ENCODE results near the gene NRP1.

Gene NRP1

GRCh38 chr10:33256458-33256857, 78.0 kb downstream of the NRP1 start:
- Mint-ChIP-seq H3K4me1 (ENCODE audit: low read depth) (peaks cover 22% of the 10 kb centered on the region), H3K27me3 (no peaks in the 10 kb centered on the region), H3K9me3 (ENCODE audit: low read depth) (no peaks in the 10 kb centered on the region), H3K4me3 (no peak overlapping the region), H3K27ac (no peak overlapping the region), H3K36me3 (peaks cover 6% of the 10 kb centered on the region)

DNA sequence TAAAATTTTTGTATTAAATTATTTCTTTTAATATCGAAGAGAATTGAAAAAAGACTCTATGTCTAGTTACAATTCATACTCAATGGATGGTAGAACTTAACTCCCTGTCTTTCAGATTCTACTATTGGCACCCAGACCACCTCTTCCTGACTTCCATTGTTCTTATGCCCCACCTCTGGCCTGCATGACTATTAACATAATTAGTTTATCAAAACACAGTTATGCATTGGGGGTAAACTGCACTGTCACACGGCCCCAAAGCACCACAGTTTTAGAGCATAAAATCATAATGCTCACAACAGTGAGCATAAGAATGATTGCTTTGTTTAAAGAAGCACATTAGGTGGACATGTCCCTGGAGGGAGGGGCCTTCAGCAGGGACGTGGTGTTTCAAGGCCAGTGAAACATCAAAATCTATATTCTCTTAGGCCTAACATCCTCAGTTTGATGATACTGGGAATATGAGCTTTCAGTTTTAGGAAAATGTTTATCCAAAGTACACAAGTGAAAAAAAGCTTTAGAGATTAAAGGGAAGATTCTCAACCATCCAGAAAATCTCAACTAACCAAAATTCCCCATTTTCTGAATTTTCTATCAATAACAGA, 79.8 kb downstream of the NRP1 start:
- H3K27me3 Mint-ChIP-seq: no peaks in the 10 kb centered on the region
- no peak overlapping the region for H3K4me3 Mint-ChIP-seq
- no peaks in the 10 kb centered on the region for H3K9me3 Mint-ChIP-seq (ENCODE audit: low read depth)
- peaks cover 39% of the 10 kb centered on the region for H3K4me1 Mint-ChIP-seq (ENCODE audit: low read depth)
- H3K27ac Mint-ChIP-seq: no peak overlapping the region
- peaks cover 8% of the 10 kb centered on the region for H3K36me3 Mint-ChIP-seq

GRCh38 chr10:33253411-33253810, 81.1 kb downstream of the NRP1 start:
- peaks cover 51% of the 10 kb centered on the region for H3K4me1 Mint-ChIP-seq (ENCODE audit: low read depth)

DNA sequence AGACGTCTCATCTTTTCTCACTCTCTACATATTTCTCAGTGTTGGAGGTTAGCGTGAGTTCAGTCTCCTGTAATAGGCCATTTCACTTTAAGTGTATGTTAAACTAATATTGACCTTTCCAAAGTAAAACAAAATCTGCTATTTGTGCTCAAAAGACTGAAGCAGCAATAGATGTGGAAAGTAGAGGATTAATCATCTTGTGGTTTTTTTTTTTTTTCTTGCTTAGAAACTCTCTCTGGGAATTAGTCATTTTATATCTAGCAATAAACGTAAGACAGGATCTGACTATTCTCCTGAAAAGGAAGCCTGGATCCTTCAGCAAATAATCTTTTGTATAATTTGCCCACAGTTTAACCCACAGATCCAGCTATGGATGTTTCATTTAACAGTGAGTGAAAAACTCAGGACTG, 81.7 kb downstream of the NRP1 start:
- peaks cover 57% of the 10 kb centered on the region for H3K4me1 Mint-ChIP-seq (ENCODE audit: low read depth)

More at GRCh38 chr10:33253411-33253810, 81.1 kb downstream of the NRP1 start:
- no peaks in the 10 kb centered on the region for H3K9me3 Mint-ChIP-seq (ENCODE audit: low read depth)
- H3K27me3 Mint-ChIP-seq: no peaks in the 10 kb centered on the region
- no peak overlapping the region for H3K27ac Mint-ChIP-seq
- H3K4me3 Mint-ChIP-seq: no peak overlapping the region
- H3K36me3 Mint-ChIP-seq: peaks cover 8% of the 10 kb centered on the region

GRCh38 chr10:33252324-33252723, 82.1 kb downstream of the NRP1 start:
- Mint-ChIP-seq H3K27me3 (no peaks in the 10 kb centered on the region), H3K36me3 (peaks cover 8% of the 10 kb centered on the region), H3K4me3 (peak overlapping the region; percentile 35), H3K4me1 (ENCODE audit: low read depth) (peaks cover 62% of the 10 kb centered on the region), H3K27ac (peak overlapping the region; percentile 62), H3K9me3 (ENCODE audit: low read depth) (no peaks in the 10 kb centered on the region)

More for the DNA sequence above, 81.7 kb downstream of the NRP1 start:
- Mint-ChIP-seq H3K36me3 (peaks cover 8% of the 10 kb centered on the region), H3K9me3 (ENCODE audit: low read depth) (no peaks in the 10 kb centered on the region), H3K27me3 (no peaks in the 10 kb centered on the region), H3K4me3 (peak overlapping the region; percentile 35), H3K27ac (peak overlapping the region; percentile 62)

GRCh38 chr10:33249659-33250345, 84.7 kb downstream of the NRP1 start:
- Mint-ChIP-seq H3K9me3 (ENCODE audit: low read depth) (no peaks in the 10 kb centered on the region), H3K36me3 (peaks cover 8% of the 10 kb centered on the region), H3K27ac (peak overlapping the region; percentile 86), H3K4me1 (ENCODE audit: low read depth) (peaks cover 78% of the 10 kb centered on the region), H3K27me3 (no peaks in the 10 kb centered on the region), H3K4me3 (peak overlapping the region; percentile 71)

- Mint-ChIP-seq H3K4me1 (ENCODE audit: low read depth) (peaks cover 84% of the 10 kb centered on the region), H3K36me3 (peaks cover 8% of the 10 kb centered on the region), H3K27me3 (no peaks in the 10 kb centered on the region), H3K27ac (peak overlapping the region; percentile 86), H3K4me3 (peak overlapping the region; percentile 71), H3K9me3 (ENCODE audit: low read depth) (no peaks in the 10 kb centered on the region)
These were observed 85.3 kb downstream of the NRP1 start for GRCh38 chr10:33249137-33249536.

DNA sequence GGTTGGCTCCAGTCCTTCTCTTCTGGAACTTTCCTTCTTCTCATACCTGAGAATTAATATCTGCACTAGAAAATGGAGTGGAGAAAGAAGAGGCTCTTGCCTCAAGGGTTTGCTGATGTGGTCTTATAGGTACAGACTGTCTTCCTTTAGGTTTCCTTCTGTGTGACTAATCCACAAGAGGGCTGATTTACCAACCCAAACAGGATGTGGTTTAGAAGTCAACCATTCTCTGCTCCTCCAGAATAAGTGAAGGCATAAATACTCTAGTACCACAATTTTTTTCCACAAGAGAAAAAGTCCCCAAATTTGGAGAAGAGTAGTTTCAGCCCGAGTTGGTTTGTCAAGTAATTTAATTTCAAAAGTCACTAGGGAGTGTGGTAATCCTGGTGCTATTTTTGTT, 85.8 kb downstream of the NRP1 start:
- Mint-ChIP-seq H3K4me1 (ENCODE audit: low read depth) (peaks cover 83% of the 10 kb centered on the region), H3K9me3 (ENCODE audit: low read depth) (no peaks in the 10 kb centered on the region), H3K27ac (peak overlapping the region; percentile 86), H3K36me3 (peaks cover 8% of the 10 kb centered on the region), H3K27me3 (no peaks in the 10 kb centered on the region), H3K4me3 (peak overlapping the region; percentile 71)

DNA sequence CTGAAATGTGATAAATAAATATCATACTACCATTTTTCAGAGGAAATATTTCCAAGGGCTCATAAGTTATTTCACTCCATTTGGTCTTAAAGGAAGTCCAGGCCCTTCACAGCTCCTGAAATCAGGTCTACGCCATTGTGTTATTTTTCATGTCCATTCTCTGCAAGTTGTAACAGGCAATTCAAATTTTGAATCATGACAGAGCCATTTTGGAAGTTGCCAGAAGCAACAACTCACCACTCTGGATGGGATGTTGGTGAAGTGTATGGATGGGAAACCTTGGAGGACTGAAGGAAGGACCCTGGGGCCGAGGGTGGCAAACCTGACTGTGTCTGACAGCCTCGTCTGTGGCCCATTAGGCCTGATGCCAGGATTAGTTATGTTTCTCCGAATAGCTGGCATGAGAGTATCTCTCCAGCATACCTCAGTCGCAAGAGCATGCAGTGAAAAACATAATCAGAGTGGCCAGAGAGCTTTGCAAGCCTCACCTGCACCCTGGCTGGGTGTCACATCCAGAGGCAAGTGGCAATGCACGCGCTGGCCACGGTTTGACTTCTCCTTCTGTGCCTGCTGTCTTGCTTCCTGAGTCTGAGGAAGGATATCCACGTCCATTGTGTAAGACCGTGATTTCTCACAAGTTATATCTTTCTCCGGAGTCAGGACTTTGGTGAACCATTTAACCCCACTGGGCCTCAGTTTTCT, 87.1 kb downstream of the NRP1 start:
- Mint-ChIP-seq H3K9me3 (ENCODE audit: low read depth) (no peaks in the 10 kb centered on the region), H3K36me3 (peaks cover 2% of the 10 kb centered on the region), H3K27me3 (no peaks in the 10 kb centered on the region), H3K27ac (no peak overlapping the region), H3K4me3 (no peak overlapping the region), H3K4me1 (ENCODE audit: low read depth) (peaks cover 70% of the 10 kb centered on the region)

DNA sequence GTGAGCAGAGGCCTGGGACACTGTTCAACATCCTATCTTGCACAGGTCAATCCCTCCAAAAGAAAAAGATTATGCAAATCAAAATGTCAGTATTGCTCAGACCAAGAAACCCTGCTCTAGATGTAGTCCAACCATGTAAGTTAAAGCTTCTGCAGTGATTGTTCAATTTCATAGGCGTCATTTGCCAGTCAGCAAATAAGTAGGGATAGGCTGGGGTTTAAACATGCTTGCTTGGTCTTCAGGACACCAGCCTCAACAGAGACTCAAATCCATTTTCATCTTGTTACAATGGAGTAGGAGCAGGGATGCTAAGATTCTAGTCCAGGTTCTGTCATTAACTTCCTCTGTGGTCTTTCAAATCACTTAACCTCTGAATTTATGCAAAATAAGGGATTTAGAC, 89.1 kb downstream of the NRP1 start:
- H3K9me3 Mint-ChIP-seq (ENCODE audit: low read depth): no peaks in the 10 kb centered on the region
- no peak overlapping the region for H3K4me3 Mint-ChIP-seq
- H3K4me1 Mint-ChIP-seq (ENCODE audit: low read depth): peaks cover 54% of the 10 kb centered on the region
- no peaks in the 10 kb centered on the region for H3K36me3 Mint-ChIP-seq
- no peaks in the 10 kb centered on the region for H3K27me3 Mint-ChIP-seq
- no peak overlapping the region for H3K27ac Mint-ChIP-seq

DNA sequence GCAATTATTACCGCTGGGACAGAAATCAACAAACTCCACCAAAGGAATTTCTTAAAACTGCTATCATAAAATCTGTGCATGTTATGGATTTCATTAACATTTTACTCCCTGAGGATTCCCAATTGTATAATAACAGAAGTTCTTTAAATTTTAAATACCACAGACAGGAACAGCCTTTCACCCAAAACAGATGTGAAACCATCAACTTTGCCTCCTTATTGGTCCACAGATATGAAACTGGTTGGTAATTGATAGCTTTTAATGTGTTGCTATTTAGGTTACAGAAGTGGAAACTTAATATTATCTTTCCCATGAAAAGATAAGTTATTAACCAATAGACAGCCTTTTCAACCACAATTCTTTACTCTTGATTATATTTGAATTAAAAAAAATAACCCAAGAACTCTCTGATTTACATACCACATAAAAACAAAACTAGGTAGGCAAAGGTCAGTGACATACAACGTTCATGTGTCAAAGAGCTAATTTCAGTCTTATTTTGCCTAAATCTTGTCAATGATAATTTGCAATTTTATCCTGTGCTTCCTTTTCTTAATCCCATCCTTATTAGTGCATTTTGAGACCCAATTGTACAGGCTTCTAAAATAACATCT, 90.0 kb downstream of the NRP1 start:
- peaks cover 45% of the 10 kb centered on the region for H3K4me1 Mint-ChIP-seq (ENCODE audit: low read depth)
- no peak overlapping the region for H3K4me3 Mint-ChIP-seq
- no peaks in the 10 kb centered on the region for H3K27me3 Mint-ChIP-seq
- H3K9me3 Mint-ChIP-seq (ENCODE audit: low read depth): no peaks in the 10 kb centered on the region
- H3K36me3 Mint-ChIP-seq: no peaks in the 10 kb centered on the region
- no peak overlapping the region for H3K27ac Mint-ChIP-seq

- Mint-ChIP-seq H3K9me3 (ENCODE audit: low read depth) (no peaks in the 10 kb centered on the region), H3K27me3 (no peaks in the 10 kb centered on the region), H3K4me1 (ENCODE audit: low read depth) (peaks cover 38% of the 10 kb centered on the region), H3K27ac (no peak overlapping the region), H3K4me3 (no peak overlapping the region), H3K36me3 (no peaks in the 10 kb centered on the region)
These were observed 90.8 kb downstream of the NRP1 start for GRCh38 chr10:33243703-33244102.

DNA sequence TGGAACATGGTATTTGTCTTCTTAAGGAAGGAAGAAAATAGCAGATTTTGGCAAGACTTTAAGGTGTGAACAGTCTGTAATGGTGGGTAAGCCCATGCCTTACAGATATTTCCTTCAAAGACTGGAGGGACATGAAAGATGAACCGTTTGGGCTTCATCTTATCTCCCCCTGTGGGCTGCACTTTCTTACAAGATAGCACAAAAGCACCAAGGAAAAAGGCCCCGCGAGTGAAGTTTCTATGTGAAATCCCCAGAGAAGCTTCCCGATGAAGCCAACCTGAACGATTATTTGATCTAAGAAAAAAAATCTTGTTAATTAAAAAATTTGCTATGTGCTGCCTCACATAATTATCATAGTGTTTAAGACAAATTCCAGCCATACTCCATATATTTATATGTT, 91.5 kb downstream of the NRP1 start:
- Mint-ChIP-seq H3K27ac (no peak overlapping the region), H3K9me3 (ENCODE audit: low read depth) (no peaks in the 10 kb centered on the region), H3K4me3 (no peak overlapping the region), H3K36me3 (no peaks in the 10 kb centered on the region), H3K4me1 (ENCODE audit: low read depth) (peaks cover 30% of the 10 kb centered on the region), H3K27me3 (no peaks in the 10 kb centered on the region)

GRCh38 chr10:33241351-33241750, 93.1 kb downstream of the NRP1 start:
- H3K4me1 Mint-ChIP-seq (ENCODE audit: low read depth): peaks cover 17% of the 10 kb centered on the region
- H3K4me3 Mint-ChIP-seq: no peak overlapping the region
- H3K9me3 Mint-ChIP-seq (ENCODE audit: low read depth): no peaks in the 10 kb centered on the region
- H3K27me3 Mint-ChIP-seq: no peaks in the 10 kb centered on the region
- no peaks in the 10 kb centered on the region for H3K36me3 Mint-ChIP-seq
- H3K27ac Mint-ChIP-seq: no peak overlapping the region

GRCh38 chr10:33240931-33241330, 93.5 kb downstream of the NRP1 start:
- no peaks in the 10 kb centered on the region for H3K36me3 Mint-ChIP-seq
- no peaks in the 10 kb centered on the region for H3K27me3 Mint-ChIP-seq
- H3K27ac Mint-ChIP-seq: no peak overlapping the region
- H3K4me3 Mint-ChIP-seq: no peak overlapping the region
- peaks cover 15% of the 10 kb centered on the region for H3K4me1 Mint-ChIP-seq (ENCODE audit: low read depth)
- no peaks in the 10 kb centered on the region for H3K9me3 Mint-ChIP-seq (ENCODE audit: low read depth)
